Measurements from ENCODE around the gene ELF5.

- no peak for TF ChIP-seq CTCF (IDR thresholded peaks at IDR 0.05)
- TF ChIP-seq POLR2A (IDR thresholded peaks at IDR 0.05), result no peak
- no peak for TF ChIP-seq EP300 (IDR thresholded peaks at IDR 0.05)
Measured at GRCh38 chr11:34480314-34480713, 33.3 kb downstream of the ELF5 start.
